ENCODE measurements around the gene SPRING1.

DNA sequence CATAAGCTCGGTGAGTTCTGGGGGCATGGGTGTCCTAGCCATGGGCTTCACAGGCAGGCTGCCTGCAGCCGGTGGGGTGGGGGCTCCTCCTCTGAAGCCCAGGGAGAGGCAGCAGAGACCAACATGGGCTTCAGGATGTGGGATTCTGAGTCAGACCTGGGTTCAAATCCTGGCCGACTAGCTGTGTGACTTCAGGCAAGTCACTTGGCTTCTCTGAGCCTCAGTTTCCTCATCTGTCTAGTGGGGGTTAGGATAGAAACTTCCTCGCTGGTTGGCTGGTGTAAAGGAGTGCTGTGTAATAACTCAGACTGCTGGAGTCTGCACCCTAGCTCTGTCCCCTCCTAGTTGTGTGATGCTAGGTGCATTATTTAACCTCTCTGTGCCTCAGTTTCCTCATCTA, 12.4 kb upstream of the SPRING1 start:
- no peak for TF ChIP-seq CTCF (IDR thresholded peaks at IDR 0.05)
- TF ChIP-seq POLR2A (IDR thresholded peaks at IDR 0.05): no peak
